ENCODE results near the gene MUSK. TPM values are rescaled to one million over a fixed set of nuclear protein-coding genes. Genes with fewer than 3 reads are reported as not detected.
A peak's percentile ranks its signal among the peaks of the same experiment; 100 is the strongest.

Gene MUSK
- total RNA-seq, 1 experiment from 2014 or later, result not detected

GRCh38 chr9:110750272-110750671 lies 81.7 kb downstream of the MUSK start:
- BruUV-seq (replicated peaks), result no TSS peak

GRCh38 chr9:110751971-110752370 lies 83.4 kb downstream of the MUSK start:
- BruUV-seq (replicated peaks), result no TSS peak
- peaks cover 4% of the 10 kb centered on the region; the same call in 1 of the 2 replicates for H3K4me1 ChIP-seq (ENCODE audit: control insufficient read depth, insufficient read depth, low read length)
- CTCF ChIA-PET, result no interaction called here

More at GRCh38 chr9:110750272-110750671, 81.7 kb downstream of the MUSK start:
- H3K36me3 ChIP-seq (ENCODE audit: control insufficient read depth, insufficient read depth, low read length), result no peaks in the 10 kb centered on the region
- H3K4me1 ChIP-seq (ENCODE audit: control insufficient read depth, insufficient read depth, low read length), result peaks cover 18% of the 10 kb centered on the region
- no peak for ATAC-seq
- POLR2A ChIA-PET, result no interaction called here
- CTCF ChIA-PET, result no interaction called here
- intact Hi-C loops (cut with micrococcal nuclease; ENCODE audit: unreplicated experiment), result no loop called here
- H3K4me3 ChIP-seq (ENCODE audit: low read depth in 2 of 2, low read length in 2 of 2), result no peak overlapping the region
- no peak overlapping the region; the same call in 1 of the 2 replicates for H3K27ac ChIP-seq (ENCODE audit: low read length)
- TF ChIP-seq TCF7L2 (IDR thresholded peaks at IDR 0.05; ENCODE audit: low read depth, low read length) (no peak), POLR2AphosphoS5 (IDR thresholded peaks at IDR 0.05; ENCODE audit: low read depth, low read length) (no peak), SIN3A (IDR thresholded peaks at IDR 0.05; ENCODE audit: borderline replicate concordance, insufficient read depth, low read depth, low read length) (no peak)
- TF ChIP-seq, protein P1, sequence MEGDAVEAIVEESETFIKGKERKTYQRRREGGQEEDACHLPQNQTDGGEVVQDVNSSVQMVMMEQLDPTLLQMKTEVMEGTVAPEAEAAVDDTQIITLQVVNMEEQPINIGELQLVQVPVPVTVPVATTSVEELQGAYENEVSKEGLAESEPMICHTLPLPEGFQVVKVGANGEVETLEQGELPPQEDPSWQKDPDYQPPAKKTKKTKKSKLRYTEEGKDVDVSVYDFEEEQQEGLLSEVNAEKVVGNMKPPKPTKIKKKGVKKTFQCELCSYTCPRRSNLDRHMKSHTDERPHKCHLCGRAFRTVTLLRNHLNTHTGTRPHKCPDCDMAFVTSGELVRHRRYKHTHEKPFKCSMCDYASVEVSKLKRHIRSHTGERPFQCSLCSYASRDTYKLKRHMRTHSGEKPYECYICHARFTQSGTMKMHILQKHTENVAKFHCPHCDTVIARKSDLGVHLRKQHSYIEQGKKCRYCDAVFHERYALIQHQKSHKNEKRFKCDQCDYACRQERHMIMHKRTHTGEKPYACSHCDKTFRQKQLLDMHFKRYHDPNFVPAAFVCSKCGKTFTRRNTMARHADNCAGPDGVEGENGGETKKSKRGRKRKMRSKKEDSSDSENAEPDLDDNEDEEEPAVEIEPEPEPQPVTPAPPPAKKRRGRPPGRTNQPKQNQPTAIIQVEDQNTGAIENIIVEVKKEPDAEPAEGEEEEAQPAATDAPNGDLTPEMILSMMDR (IDR thresholded peaks at IDR 0.05), result no peak
- TF ChIP-seq, protein P2, sequence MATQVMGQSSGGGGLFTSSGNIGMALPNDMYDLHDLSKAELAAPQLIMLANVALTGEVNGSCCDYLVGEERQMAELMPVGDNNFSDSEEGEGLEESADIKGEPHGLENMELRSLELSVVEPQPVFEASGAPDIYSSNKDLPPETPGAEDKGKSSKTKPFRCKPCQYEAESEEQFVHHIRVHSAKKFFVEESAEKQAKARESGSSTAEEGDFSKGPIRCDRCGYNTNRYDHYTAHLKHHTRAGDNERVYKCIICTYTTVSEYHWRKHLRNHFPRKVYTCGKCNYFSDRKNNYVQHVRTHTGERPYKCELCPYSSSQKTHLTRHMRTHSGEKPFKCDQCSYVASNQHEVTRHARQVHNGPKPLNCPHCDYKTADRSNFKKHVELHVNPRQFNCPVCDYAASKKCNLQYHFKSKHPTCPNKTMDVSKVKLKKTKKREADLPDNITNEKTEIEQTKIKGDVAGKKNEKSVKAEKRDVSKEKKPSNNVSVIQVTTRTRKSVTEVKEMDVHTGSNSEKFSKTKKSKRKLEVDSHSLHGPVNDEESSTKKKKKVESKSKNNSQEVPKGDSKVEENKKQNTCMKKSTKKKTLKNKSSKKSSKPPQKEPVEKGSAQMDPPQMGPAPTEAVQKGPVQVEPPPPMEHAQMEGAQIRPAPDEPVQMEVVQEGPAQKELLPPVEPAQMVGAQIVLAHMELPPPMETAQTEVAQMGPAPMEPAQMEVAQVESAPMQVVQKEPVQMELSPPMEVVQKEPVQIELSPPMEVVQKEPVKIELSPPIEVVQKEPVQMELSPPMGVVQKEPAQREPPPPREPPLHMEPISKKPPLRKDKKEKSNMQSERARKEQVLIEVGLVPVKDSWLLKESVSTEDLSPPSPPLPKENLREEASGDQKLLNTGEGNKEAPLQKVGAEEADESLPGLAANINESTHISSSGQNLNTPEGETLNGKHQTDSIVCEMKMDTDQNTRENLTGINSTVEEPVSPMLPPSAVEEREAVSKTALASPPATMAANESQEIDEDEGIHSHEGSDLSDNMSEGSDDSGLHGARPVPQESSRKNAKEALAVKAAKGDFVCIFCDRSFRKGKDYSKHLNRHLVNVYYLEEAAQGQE (IDR thresholded peaks at IDR 0.05; ENCODE audit: insufficient read depth in 1 of 2, low read depth in 2 of 2, low read length in 1 of 2), result no peak
- no peak for DNase-seq (ENCODE audit: low read depth, low spot score)
- peaks cover 6% of the 10 kb centered on the region; the same call in 1 of the 2 replicates for H3K9me3 ChIP-seq (ENCODE audit: control insufficient read depth, insufficient read depth, low read depth, low read length)
- in situ Hi-C loops (cut with HindIII; ENCODE audit: low pct_unique_long_range_greater_than_20kb, low sequenced_read_pairs), result no loop called here
- no peaks in the 10 kb centered on the region for H3K27me3 ChIP-seq (ENCODE audit: control insufficient read depth, insufficient read depth, low read length)

More at GRCh38 chr9:110751971-110752370, 83.4 kb downstream of the MUSK start:
- intact Hi-C loops (cut with micrococcal nuclease; ENCODE audit: unreplicated experiment) (no loop called here), in situ Hi-C loops (cut with HindIII; ENCODE audit: low pct_unique_long_range_greater_than_20kb, low sequenced_read_pairs) (no loop called here)
- Histone ChIP-seq H3K4me3 (ENCODE audit: low read depth in 2 of 2, low read length in 2 of 2) (no peak overlapping the region), H3K27ac (ENCODE audit: low read length) (peak overlapping the region; percentile 59; the same call in 1 of the 2 replicates), H3K27me3 (ENCODE audit: control insufficient read depth, insufficient read depth, low read length) (no peaks in the 10 kb centered on the region), H3K9me3 (ENCODE audit: control insufficient read depth, insufficient read depth, low read depth, low read length) (peaks cover 1% of the 10 kb centered on the region; the same call in 1 of the 2 replicates), H3K36me3 (ENCODE audit: control insufficient read depth, insufficient read depth, low read length) (no peaks in the 10 kb centered on the region)
- ATAC-seq, result no peak
- TF ChIP-seq, protein P2 (IDR thresholded peaks at IDR 0.05; ENCODE audit: insufficient read depth in 1 of 2, low read depth in 2 of 2, low read length in 1 of 2), result no peak
- TF ChIP-seq, protein P1 (IDR thresholded peaks at IDR 0.05), result no peak
- TF ChIP-seq TCF7L2 (IDR thresholded peaks at IDR 0.05; ENCODE audit: low read depth, low read length) (no peak), SIN3A (IDR thresholded peaks at IDR 0.05; ENCODE audit: borderline replicate concordance, insufficient read depth, low read depth, low read length) (no peak), POLR2AphosphoS5 (IDR thresholded peaks at IDR 0.05; ENCODE audit: low read depth, low read length) (no peak)
- DNase-seq (ENCODE audit: low read depth, low spot score), result no peak
- POLR2A ChIA-PET, result no interaction called here

Measured in Panc1 (cell line).